Calu3 (cell line): ENCODE measurements around the gene GYS2. TPM values are rescaled to one million over a fixed set of nuclear protein-coding genes. Genes with fewer than 3 reads are reported as not detected.

Source experiments
- BruUV-seq: library from RNA; stranded (reverse); fragments of 400-500 nt; replicated peaks from 2 replicates; lab custom pipeline; 2021; lab: Mats Ljungman, UMichigan
- CTCF ChIA-PET: fragments of 300-600 bp; sonication (Branson Sonifier 250); formaldehyde crosslinking; loops from one replicate; lab custom pipeline; 2022; ENCODE audit warnings: antibody characterized with exemption; lab: Charles Lee
- DNase-seq: peaks from one replicate; pipeline ENCODE4 v3.0.0; 2022
- H3K27ac Mint-ChIP-seq: one replicate; pipeline ENCODE4 v1.8.0; 2022; ENCODE audit warnings: mixed read lengths; ENCODE audit not compliant: unreplicated experiment
- H3K27me3 Mint-ChIP-seq: one replicate; pipeline ENCODE4 v1.8.0; 2022; ENCODE audit warnings: mixed read lengths; ENCODE audit not compliant: unreplicated experiment
- H3K36me3 Mint-ChIP-seq: one replicate; pipeline ENCODE4 v1.8.0; 2022; ENCODE audit warnings: mild to moderate bottlenecking, moderate library complexity, mixed read lengths; ENCODE audit not compliant: insufficient read depth, unreplicated experiment
- H3K4me1 Mint-ChIP-seq: one replicate; pipeline ENCODE4 v1.8.0; 2022; ENCODE audit warnings: mild to moderate bottlenecking, low read depth, mixed read lengths; ENCODE audit not compliant: unreplicated experiment
- H3K4me3 Mint-ChIP-seq: one replicate; pipeline ENCODE4 v1.8.0; 2022; ENCODE audit warnings: mild to moderate bottlenecking, low read depth, moderate library complexity, mixed read lengths; ENCODE audit not compliant: unreplicated experiment
- H3K9me3 Mint-ChIP-seq: one replicate; pipeline ENCODE4 v1.8.0; 2022; ENCODE audit warnings: low read depth, mixed read lengths; ENCODE audit not compliant: unreplicated experiment
- CTCF ChIP-seq: fragments of 200-600 bp; IDR thresholded peaks from one replicate; pipeline ENCODE4 v1.8.0; 2022; ENCODE audit warnings: antibody characterized with exemption; ENCODE audit not compliant: unreplicated experiment
- intact Hi-C: fragments of 100-400 bp; cut with micrococcal nuclease; formaldehyde crosslinking; loops from one replicate; pipeline ENCODE4 v1.10.0; 2022; ENCODE audit not compliant: unreplicated experiment
- total RNA-seq: library from RNA; stranded (reverse); gene quantifications from 2 replicates; pipeline ENCODE4 v1.2.3, GENCODE V29; 2022

The GYS2 gene
- total RNA-seq, 1 experiment from 2014 or later: not detected

DNA sequence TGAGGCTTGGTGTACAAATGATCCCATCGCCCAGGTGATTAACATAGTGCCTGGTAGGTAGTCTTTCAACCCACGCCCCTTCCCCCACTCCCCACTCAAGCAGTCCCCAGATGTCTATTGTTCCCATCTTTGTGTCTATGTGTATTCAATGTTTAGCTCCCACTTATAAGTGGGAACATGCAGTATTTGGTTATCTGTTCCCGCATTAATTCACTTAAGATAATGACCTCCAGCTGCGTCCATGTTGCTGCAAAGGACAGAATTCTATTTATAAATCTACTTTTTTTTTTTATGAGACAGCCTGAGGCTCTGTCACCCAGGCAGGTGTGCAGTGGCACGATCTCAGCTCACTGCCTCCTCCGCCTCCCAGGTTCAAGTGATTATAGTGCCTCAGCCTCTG, 62.9 kb downstream of the GYS2 start:
- Mint-ChIP-seq H3K9me3 (no peaks in the 10 kb centered on the region), H3K4me3 (no peak overlapping the region), H3K27me3 (peaks cover 8% of the 10 kb centered on the region), H3K27ac (no peak overlapping the region), H3K36me3 (no peaks in the 10 kb centered on the region), H3K4me1 (peaks cover 8% of the 10 kb centered on the region)
- no TSS peak for BruUV-seq
- intact Hi-C loops: no loop called here
- no peak for DNase-seq
- no peak for TF ChIP-seq CTCF
- CTCF ChIA-PET: no interaction called here

- no TSS peak for BruUV-seq
- no peak for DNase-seq
- CTCF ChIA-PET: no interaction called here
These were observed 64.8 kb downstream of the GYS2 start for GRCh38 chr12:21539797-21540196.

GRCh38 chr12:21538061-21538653, 66.5 kb downstream of the GYS2 start:
- no peaks in the 10 kb centered on the region for H3K9me3 Mint-ChIP-seq
- no peak for DNase-seq
- CTCF ChIA-PET: no interaction called here
- peaks cover 13% of the 10 kb centered on the region for H3K27me3 Mint-ChIP-seq
- H3K36me3 Mint-ChIP-seq: no peaks in the 10 kb centered on the region
- intact Hi-C loops: no loop called here
- no peak overlapping the region for H3K27ac Mint-ChIP-seq
- no peak for TF ChIP-seq CTCF
- BruUV-seq: no TSS peak
- H3K4me1 Mint-ChIP-seq: no peaks in the 10 kb centered on the region
- no peak overlapping the region for H3K4me3 Mint-ChIP-seq

More at GRCh38 chr12:21539797-21540196, 64.8 kb downstream of the GYS2 start:
- H3K4me3 Mint-ChIP-seq: no peak overlapping the region
- peaks cover 8% of the 10 kb centered on the region for H3K4me1 Mint-ChIP-seq
- peaks cover 13% of the 10 kb centered on the region for H3K27me3 Mint-ChIP-seq
- no peaks in the 10 kb centered on the region for H3K36me3 Mint-ChIP-seq
- no peak overlapping the region for H3K27ac Mint-ChIP-seq
- TF ChIP-seq CTCF: no peak
- intact Hi-C loops: no loop called here
- H3K9me3 Mint-ChIP-seq: no peaks in the 10 kb centered on the region

GRCh38 chr12:21529456-21529855, 75.2 kb downstream of the GYS2 start:
- Mint-ChIP-seq H3K27ac (no peak overlapping the region), H3K36me3 (peaks cover 5% of the 10 kb centered on the region), H3K9me3 (peaks cover 5% of the 10 kb centered on the region), H3K4me1 (no peaks in the 10 kb centered on the region), H3K4me3 (no peak overlapping the region), H3K27me3 (peaks cover 26% of the 10 kb centered on the region)
- intact Hi-C loops: no loop called here
- DNase-seq: no peak
- CTCF ChIA-PET: no interaction called here
- no peak for TF ChIP-seq CTCF
- BruUV-seq: no TSS peak
